ENCODE results near the gene C20orf144.
"Not testable (repeated sequence)": the region's sequence is repeated elsewhere in the genome, so short reads cannot be mapped to it uniquely, and the experiment has no call there.

Gene C20orf144

GRCh38 chr20:33694639-33695012 is 32.5 kb downstream of the C20orf144 start:
- no peak for DNase-seq (ENCODE audit: low read depth)
- H3K4me3 ChIP-seq (ENCODE audit: low read length), result no peak overlapping the region
- TF ChIP-seq, protein P1, sequence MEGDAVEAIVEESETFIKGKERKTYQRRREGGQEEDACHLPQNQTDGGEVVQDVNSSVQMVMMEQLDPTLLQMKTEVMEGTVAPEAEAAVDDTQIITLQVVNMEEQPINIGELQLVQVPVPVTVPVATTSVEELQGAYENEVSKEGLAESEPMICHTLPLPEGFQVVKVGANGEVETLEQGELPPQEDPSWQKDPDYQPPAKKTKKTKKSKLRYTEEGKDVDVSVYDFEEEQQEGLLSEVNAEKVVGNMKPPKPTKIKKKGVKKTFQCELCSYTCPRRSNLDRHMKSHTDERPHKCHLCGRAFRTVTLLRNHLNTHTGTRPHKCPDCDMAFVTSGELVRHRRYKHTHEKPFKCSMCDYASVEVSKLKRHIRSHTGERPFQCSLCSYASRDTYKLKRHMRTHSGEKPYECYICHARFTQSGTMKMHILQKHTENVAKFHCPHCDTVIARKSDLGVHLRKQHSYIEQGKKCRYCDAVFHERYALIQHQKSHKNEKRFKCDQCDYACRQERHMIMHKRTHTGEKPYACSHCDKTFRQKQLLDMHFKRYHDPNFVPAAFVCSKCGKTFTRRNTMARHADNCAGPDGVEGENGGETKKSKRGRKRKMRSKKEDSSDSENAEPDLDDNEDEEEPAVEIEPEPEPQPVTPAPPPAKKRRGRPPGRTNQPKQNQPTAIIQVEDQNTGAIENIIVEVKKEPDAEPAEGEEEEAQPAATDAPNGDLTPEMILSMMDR (conservative IDR thresholded peaks at IDR 0.05; ENCODE audit: low read length), result no peak

DNA sequence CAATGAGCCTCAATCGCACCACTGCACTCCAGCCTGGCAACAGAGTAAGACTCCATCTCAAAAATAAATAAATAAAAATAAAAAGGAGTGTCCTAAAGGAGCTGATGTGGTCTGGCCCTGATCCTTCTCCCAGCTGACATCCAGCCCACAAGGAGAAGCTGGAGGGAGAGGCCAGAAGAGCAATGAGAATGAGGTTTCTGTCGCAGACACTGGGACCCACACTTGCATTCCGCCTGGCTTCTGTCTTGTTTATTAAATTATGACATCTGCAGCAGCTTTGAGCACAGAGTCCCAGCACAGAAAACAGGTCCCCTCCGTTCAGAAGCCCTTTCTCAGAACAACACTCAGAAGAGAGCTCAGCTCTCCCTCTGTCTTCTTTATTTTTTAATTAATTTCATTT is 34.3 kb downstream of the C20orf144 start:
- TF ChIP-seq, protein P1 (conservative IDR thresholded peaks at IDR 0.05; ENCODE audit: low read length), result no peak
- no peak for DNase-seq (ENCODE audit: low read depth)
- no peak overlapping the region for H3K4me3 ChIP-seq (ENCODE audit: low read length)

DNA sequence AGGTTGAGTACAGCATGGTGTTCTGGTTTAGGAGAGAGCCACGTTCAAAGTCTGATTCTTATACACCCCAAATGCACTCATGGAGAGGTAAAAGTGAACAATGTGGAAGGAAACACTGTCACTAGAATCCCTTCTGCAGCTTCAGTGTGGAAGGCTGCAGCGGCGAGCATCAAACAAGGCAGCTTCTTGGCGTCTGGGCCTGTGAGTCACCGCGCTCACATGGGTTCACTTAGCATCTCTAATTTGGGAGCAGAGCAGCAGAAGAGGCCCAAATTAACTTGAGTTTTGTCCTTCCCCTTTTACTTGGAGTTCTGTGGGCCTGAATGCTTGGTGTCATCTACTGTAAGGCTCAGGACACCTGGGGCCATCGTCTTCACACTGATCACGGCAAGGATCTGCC is 35.0 kb downstream of the C20orf144 start:
- no peak overlapping the region for H3K4me3 ChIP-seq (ENCODE audit: low read length)
- TF ChIP-seq, protein P1 (conservative IDR thresholded peaks at IDR 0.05; ENCODE audit: low read length), result no peak
- DNase-seq (ENCODE audit: low read depth), result peak; percentile 83

- not testable (repeated sequence) for DNase-seq (ENCODE audit: low read depth); H3K4me3 ChIP-seq (ENCODE audit: low read length)
These were observed 36.8 kb downstream of the C20orf144 start for GRCh38 chr20:33698966-33699365.

GRCh38 chr20:33700696-33701441 is 38.7 kb downstream of the C20orf144 start:
- DNase-seq (ENCODE audit: low read depth), result not testable (repeated sequence)

DNA sequence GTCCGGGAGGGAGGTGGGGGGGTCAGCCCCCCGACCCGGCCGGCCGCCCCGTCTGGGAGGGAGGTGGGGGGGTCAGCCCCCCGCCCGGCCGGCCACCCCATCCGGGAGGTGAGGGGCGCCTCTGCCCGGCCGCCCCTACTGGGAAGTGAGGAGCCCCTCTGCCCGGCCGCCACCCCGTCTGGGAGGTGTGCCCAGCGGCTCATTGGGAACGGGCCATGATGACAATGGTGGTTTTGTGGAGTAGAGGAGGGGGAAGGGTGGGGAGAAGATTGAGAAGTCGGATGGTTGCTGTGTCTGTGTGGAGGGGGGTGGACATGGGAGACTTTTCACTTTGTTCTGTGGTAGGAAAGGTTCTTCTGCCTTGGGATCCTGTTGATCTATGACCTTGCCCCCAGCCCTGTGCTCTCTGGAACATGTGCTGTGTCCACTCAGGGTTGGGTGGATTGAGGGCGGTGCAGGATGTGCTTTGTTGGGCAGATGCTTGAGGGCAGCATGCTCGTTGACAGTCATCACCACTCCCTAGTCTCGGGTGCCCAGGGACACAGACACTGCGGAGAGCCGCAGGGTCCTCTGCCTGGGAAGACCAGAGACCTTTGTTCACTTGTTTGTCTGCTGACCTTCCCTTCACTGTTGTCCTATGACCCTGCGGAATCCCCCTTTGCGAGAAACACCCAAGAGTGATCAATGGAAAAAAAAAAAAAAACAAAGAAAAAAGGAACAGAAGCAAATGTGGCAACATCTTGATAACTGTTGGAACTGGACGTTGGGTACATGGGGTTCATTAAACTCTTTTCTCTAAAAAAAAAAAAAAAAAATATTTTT is 39.7 kb downstream of the C20orf144 start:
- TF ChIP-seq, protein P1 (conservative IDR thresholded peaks at IDR 0.05; ENCODE audit: low read length), result no peak
- no peak overlapping the region for H3K4me3 ChIP-seq (ENCODE audit: low read length)
- no peak for DNase-seq (ENCODE audit: low read depth)

More at GRCh38 chr20:33700696-33701441, 38.7 kb downstream of the C20orf144 start:
- not testable (repeated sequence) for H3K4me3 ChIP-seq (ENCODE audit: low read length)

DNA sequence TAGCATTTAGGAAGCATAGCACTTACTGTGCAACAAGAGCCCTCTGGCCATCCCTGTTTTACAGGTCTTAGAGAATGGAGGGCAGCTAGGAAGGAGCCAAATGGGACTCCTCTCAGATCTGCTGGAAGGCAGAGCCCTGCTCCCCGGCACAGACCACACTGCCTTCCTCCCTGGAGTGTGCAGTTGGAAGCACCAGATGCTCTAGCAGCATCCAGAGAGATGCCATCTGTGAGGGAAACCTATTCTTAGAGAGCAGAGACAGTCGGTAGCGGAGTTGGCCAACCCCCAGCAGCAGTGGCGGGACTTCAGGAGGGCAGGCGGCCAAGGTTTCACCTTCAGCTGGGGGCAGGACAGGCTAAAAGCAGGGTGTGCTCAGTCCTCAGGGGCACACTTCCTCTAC is 40.7 kb downstream of the C20orf144 start:
- H3K4me3 ChIP-seq (ENCODE audit: low read length), result no peak overlapping the region
- TF ChIP-seq, protein P1 (conservative IDR thresholded peaks at IDR 0.05; ENCODE audit: low read length), result no peak
- no peak for DNase-seq (ENCODE audit: low read depth)

Measured in AG10803 (cell line).